GM20431 (cell line): Measurements from ENCODE around the gene PHC2.

Experiments
- in situ Hi-C: fragments of 300-500 bp; cut with MseI, MboI; formaldehyde crosslinking; loops from one replicate; pipeline ENCODE4 v1.15.0; 2020; ENCODE audit warnings: low sequenced_read_pairs; ENCODE audit not compliant: unreplicated experiment

PHC2 gene

DNA sequence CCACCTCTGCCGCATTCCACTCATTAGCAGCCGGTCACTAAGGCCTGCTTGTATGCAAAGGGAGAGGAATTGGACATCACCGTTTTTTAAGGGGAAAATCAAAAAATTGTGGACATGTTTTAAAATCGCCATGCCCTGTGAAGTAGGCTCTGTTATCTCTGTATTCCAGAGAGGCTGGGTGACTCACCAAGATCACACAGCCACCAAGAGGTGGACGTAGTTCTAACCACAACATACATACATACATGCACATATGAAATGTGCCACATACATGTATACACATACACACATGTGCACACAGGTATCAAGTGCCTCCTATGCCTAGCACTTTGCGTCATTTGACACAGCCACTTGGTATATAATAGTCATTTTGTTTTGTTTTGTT lies 25.6 kb upstream of the PHC2 start:
- in situ Hi-C loops: loop anchor here (25.0 kb wide), 1 partner anchor 169 kb away; no protein-coding TSS in a partner anchor

DNA sequence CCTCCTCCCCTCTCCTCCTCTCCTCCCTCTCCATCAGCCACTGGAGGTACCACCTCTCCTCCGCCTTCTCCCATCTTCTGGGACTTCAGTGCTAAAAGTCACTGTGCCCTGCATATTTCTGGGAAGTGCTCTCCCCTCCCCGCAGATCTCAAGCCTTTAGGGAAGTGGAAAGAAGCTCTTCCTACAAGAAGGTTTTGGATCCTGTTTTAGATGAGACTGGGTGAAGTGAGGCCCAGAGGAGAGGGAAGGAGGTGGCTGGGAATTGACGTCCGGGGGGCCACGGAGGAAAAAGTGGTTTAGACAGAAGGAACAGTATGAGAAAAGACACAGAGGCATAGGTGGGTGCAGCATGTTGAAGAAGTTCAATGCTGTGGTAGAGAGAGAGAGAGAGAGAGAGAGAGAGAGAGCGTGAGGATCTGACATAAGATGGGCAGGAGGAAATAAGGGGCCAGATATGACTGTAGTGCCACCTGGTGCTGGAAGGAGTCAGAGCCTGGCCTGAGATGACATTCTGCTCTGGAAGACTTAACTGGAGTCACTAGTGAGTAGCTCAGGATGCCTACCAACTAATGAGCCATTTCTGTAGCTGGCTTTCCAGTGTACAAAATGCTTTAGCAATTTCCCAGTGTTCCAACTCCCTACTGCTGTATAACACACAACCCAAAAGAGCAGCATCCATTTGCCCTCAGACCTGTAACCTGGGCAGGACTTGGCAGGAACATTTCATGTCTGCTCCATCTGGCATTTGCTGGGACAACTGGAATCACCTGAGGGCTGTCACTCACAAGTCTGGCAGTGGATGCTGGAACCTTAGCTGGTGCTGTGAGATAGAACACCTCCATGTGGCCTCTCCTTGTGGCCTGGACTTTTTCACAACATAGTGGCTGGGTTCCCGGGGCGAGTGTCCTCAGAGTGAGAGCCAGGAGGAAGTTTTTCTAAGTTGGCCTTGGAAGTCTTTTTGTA lies 24.9 kb upstream of the PHC2 start:
- in situ Hi-C loops: loop anchor here (25.0 kb wide), 1 partner anchor 169 kb away; no protein-coding TSS in a partner anchor

DNA sequence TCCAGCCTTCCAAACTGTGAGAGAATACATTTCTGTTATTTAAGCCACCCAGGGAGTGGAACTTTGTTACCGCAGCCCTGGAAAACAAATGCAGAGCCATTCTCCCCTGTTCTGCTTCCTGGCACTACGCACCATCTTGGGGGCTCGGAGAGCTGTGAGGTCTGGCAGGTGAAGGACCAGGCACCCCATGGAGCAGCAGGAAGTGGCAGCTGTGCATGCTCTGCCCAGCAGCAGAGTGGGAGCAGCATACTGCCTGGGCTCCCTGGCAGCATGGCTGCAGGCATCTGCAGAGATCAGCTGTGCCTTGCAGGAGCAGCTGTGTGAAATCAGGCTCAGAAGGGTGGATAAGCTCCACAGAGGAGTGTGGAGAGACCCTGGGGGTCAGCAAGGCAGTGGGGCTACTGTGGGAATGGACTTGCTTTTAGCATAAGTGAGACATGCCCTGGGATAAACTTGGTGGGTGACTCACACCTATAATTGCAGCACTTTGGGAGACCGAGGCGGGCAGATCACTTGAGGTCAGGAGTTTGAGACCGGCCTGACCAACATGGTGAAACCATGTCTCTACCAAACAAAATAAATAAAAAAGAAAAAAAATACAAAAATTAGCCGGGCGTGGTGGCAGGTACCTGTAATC lies 23.9 kb upstream of the PHC2 start:
- in situ Hi-C loops: loop anchor here (25.0 kb wide), 1 partner anchor 167 kb away; no protein-coding TSS in a partner anchor

DNA sequence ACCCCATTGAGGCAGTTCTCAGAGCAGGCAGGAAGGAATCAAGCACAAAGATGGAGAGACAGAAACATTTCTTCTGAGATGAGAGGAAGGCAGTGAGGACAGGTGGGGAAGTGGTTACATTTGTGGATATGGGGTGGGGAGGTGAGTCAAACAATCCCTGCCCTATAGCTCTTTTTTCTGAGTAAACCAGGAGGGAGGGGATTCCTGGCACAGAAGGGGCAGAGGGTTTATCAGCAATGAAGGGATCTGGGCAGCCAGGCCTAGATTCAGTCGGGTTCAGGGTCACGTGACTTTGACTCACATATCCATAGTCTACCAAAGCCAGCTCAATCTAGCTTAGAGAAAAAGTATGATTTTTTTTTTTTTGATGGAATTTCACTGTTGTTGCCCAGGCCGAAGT lies 15.7 kb upstream of the PHC2 start:
- in situ Hi-C loops: no loop called here

DNA sequence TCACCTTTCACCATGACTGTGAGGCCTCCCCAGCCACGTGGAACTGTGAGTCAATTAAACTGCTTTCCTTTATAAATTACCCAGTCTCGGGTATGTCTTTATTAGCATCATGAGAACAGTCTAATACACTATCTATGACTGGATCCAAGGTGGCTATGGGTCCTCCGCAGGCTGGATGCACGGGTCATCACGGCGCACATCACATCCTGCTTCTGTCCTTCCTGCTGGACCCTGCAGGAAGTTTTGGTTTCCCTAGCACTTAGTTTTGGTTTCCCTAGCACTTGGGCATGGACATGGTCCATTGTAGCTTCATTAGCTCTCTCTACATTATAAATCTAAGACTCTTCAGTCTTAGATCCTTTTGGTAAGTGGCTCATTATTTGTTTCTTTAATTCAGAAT lies 14.2 kb upstream of the PHC2 start:
- in situ Hi-C loops: no loop called here

DNA sequence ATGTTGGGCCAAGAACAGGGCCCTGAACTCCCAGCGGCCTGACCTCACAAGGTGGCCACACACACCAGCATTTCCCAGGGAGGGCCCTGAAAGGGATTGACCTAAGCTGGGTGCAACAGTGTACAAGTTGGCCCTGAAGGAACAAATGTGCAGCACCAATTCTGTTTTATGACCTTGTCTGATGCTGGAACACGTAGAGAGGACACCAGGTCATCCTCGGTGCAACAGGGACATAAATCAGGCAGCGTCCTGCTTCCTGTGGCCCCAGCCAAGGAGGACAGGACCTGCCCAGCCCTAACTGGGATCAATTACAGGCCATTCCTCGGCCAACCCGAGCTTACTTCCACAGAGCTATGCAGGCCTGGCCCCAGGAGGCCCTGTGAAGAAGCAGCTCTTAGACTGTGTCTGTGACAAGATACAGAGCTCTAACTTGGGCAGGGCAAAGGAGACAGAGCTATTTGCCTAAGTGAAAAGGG lies 12.8 kb upstream of the PHC2 start:
- in situ Hi-C loops: no loop called here

DNA sequence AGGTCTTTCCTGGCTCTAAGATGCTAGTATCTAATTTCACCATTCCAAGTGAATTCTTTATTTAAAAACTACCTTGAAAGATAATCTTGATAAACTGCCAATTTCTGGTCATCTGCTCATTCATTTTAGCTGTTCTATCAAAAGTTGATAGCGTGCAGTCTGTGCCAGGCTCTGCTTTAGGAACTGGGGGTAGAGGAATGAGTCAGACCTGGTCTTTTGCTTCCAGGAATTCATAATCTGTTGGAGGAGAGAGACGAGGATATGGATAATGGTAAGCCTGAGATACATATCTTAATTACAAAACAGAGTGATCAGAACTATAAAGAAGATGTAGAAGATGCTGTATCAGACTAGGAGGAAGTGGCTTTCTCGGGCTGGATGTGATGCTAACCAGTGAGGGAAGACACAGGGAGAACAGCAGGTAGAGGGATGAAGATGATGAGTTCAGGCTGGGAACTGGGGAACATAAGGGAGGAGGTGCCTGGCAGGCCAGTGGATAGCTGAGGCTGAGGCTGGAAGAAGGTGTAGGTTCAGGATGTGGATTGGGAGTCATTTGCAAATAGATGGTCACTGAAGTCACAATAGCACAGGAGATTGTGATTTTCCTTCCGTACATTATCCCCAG lies 12.3 kb upstream of the PHC2 start:
- in situ Hi-C loops: no loop called here

DNA sequence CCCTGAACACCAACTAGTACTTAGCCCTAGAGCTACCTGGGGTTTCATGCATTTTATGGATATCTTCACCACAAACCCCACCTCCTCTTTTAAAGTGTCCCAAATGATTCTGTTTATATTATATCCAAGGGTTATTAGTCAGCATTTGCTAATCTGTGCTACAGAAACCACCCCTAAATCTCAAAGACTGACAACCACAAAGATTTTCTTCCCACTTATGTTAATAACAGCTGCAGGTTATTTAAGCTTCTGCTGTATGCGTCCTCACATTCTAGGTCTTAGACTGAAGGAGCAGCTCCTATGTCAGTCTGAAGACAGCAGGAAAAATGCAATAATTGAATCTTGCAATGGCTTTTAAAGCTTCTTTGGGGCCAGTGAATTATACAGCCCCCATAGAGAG lies 11.2 kb upstream of the PHC2 start:
- in situ Hi-C loops: no loop called here

DNA sequence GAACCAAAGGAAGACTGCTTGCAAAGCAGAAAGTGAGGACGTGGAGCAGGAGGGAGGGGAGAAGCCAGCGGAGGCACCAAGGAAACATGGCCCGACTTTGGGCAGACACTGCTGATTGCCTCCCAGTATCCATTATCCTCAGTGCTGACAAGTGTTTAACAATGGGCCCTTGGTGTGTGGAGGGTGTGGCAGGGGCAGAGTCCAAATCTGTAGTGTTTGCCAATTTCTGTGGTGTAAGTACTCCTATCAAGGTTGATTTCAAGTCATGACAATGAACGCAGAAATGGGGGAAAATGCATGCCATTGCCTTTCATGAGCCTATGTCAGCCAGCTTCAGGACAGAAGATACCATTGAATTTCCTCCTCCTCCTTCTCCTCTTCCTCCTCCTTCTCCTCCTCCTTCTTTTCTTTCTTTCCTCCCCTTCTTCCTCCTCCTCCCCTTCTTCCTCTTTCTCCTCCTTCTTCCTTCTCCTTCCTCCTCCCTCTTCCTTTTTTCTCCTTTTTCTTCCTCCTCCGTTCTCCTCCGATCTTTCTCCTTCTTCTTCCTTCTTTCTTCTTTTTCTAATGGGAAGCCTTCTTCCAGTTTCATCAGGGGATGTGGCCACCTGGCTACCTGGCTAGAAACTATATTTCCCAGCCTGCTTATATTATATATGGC lies 10.3 kb upstream of the PHC2 start:
- in situ Hi-C loops: no loop called here

DNA sequence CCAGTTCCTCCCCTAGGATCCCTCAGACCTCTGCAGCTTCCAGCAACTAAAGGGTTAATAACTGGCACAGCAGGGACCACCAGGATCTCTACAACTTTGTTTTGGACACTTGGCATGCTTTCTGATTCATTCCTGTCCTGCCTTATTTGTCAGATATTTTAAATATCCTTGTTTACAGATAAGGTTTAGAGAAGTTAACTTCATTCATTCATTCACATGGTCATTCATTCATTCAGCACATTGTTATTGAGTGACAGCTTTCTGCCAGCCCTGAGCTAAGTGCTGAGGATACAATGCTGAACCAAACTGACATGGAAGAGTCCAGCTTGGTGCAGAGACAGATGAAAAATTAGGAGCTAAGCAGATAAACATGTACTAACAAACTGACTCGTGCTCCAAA lies 8.8 kb upstream of the PHC2 start:
- in situ Hi-C loops: no loop called here

DNA sequence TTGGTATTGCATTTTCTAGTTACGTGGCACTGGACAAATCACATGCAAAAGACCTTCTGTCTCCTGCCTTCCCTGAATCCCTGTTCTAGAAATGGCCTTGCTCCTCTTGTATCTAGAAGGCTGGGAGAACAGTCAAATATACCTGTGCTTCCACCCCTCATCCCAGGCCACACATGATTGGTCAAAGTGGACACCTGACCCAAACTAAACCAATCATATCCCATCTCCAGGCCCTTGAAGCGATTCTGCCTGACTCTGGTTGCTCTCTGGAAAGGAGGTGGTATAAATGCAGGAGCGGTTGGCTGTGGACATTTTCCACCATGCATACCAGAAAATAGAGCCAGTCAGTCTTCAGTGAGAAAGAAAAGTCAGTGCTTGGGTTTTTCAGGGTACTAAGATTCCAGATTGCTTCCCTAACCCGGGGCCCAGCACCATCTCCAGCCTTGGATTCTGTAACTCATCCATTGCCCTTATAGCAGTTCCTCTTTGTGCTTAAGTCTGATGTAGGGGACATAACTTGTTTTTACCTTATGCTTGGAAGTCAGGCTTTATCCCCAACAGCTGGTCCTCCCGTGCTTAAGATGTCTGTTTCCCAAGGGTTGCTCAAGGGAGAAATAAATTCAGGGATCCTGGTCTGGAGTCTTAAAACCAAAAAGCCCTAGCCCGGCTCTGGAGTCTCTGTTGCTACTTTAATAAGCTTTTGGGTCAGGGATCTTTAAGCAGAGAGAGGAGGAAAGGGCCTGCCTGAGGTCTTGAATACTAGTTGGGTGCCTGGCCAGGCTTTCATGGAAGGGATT lies 7.7 kb upstream of the PHC2 start:
- in situ Hi-C loops: no loop called here

DNA sequence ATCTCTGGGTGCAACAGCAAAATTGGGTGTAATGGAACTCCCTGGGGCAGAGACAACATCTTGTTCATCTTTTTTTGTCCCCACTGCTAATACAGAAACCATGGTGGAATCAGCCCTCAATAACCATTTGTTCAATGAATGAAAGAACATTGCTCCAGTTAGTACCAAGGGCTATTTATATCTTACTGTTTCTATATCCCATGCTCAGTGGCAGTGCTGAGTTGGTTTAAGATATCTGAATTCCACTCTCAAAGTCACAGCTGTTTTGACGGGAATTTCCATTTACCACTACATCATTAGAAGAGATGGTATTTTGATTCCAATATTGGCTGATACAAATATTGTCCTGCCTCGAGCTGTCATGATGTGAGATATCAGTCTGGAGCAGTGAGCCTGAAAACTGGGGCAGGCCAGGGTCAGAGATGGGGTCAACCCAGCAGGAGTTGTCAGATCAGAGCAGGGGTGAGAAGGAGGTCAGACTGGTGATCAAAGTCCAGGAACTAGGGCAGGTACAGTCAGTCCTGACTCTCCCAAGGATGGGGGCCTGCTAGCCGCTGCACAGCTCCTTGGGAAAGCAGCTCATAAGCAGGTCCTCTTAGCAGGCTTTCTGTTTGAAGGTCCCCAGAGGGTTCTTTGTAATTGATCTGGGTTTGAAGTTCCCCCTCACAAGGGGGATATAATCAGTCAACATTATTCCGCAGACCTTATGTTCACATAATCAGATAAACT lies 5.8 kb upstream of the PHC2 start:
- in situ Hi-C loops: no loop called here

DNA sequence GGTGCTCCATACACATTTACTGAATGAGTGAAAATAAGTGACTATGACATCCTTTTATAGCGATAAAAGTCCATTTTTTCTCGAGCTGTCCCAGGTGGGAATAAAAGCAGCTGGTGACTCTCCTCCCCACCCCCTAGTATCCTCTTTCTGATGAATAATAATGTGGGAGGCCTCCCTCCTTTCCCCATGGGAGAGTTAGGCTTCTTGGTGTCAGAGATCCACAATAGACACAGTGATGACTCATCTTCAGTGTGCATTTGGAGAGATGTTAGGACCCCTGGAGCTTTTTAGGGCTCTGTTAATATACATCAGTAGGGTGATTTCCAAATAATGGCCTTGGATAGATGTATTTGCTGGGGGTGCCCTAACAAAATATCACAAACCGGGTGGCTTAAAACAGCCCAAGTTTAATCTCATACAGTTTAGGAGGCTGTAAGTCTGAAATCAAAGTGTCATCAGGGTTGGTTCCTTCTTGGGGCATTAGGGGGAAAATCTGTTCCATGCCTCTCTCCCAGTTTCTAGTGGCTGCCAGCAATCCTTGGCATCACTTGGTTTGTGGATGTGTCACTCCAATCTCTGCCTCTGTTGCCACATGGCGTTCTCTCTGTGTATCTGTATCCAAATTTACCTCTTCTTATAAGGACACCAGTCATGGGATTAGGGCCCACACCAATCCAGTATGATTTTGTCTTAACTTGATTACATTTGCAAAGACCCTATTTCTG lies 4.4 kb upstream of the PHC2 start:
- in situ Hi-C loops: no loop called here

DNA sequence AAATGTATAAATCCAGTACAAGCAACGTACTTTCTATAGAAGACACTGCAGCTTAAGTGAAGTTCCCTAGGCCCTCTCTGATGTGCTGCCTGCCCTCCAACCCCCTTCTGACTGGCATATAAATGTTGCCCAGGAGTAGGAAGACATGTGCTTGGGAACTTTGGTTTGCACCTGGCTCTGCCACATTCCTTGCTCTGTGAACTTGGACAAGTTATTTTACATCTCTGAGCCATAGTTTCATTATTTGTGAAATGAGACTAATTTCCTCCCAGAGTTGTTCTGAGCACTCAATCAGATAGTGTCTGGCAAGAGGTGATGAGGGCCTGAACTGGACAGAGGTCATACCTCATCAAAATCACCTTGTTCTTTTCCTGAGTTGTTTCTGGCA lies 3.5 kb upstream of the PHC2 start:
- in situ Hi-C loops: no loop called here

DNA sequence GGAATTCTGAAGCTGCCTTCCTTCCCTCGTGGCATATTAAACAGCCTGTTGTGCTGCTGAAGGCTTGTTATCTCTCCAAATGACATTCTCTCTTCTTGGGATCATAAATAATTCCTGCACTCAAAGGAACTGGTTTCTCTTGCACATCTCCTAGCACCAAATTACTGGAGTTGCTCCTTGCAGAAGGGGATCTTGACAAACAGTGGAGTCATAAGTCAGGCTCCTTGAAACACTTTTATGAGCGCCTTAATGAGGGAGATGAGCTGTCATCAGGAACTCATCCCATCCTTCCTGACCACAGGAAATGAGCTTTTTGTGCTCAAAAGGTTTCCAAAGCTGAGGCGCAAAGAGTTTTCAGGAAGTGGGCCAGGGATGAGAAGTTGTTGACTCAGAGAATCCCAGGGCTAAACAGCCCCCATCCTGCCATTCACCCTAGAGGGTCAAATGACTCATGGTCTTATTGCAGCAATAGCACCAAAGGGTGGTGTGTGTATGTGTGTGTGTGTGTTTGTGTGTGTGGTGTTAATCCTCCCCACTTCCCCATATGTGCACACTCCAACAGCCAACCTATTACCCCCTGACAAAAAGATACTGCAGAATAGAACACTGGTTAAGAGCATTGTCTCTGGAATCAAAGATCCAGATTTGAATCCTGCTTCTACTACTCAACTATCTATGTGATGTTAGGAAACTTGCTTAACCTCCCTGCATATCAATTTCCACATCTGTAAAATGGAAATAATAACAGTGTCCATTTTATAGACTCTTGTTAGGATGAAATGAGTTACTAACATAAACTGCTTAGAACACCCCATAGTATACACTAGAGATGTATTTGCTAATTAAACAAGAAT lies 2.8 kb upstream of the PHC2 start:
- in situ Hi-C loops: no loop called here

DNA sequence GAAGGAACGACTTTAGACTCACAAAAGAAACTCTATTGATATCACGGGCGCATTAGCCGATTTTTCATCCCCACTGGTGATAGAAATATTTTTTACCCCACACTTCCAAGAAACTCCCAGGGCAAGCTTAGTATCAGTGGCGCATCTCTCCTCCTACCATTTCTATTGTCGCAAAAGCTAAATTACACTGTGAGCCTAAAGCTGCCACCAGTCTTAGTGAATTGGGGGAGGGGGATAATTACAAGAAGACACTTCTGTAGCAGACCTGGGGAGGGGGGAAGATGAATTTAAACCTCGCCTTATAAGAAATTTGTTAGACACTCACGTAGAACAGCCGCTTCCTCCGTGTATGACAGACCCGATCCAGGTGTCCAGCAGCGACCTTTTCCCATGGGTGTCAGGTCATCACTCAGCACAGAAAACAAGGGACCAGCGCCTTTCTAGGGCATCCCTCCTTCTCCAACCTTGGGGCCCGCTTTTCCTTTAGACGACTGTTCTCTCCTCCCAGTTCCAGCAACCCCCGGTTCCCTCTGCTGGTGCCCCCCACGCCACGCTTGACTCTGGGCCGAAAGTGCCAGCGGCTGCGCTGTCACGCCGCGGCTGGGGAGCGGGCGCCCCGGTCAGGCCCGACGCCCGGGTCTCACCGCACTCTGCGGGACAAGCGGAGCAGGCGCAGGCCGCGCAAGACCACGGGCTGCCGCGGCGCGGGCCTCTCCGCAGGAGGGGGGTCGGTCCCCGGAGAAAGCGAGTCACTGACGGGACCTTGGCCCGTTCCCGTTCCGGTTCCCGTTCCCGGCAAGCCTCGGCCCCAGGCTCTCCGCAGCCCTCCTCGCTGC lies 821 bp downstream of the PHC2 start:
- in situ Hi-C loops: no loop called here

DNA sequence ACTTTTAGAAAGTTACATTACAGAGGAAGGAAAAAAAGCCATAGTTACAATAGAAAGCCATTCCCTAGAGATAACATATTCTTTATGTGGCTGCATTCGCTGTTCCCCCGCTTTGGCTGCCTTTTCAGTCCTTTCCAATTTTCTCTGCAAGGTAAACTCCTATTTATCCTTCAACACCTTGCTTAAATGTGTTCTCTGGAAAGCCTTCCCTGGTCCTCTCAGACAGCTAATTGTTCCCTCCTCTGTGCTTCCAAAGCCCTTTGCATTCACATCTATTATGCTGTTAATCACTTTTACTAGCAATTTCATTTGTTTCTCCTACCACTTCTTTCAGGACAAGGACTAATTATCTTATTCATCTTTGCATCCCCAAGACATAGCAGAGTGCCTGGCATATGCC lies 1.6 kb downstream of the PHC2 start:
- in situ Hi-C loops: no loop called here
